Measurements from ENCODE around the gene IARS1. TPM values are rescaled to one million over a fixed set of nuclear protein-coding genes. Genes with fewer than 3 reads are reported as not detected.

Gene IARS1
- polyA plus RNA-seq, 1 donor from 2014 or later, result 64.4 TPM

DNA sequence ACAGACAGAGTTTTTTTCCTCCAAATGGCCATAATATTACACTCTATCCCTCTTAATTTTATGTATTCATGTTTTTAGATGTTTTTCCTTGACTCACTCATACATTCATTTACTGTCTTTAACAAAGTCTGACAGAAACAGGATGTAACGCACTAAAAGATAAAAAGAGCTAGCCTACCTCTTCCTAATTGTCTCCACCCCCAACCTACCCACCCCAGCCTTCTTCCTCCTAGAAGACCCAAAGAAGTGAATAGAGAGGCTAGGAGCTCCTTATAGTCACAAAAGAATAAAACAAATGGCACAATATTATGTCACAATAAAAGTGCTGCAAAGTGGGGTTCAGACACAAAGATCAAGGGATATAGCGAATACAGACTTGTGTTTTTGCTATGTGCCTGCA is 30.9 kb upstream of the IARS1 start:
- H2AFZ ChIP-seq (ENCODE audit: low read depth, low read length), result no peak overlapping the region
- H3K9ac ChIP-seq (ENCODE audit: low read length), result peak overlapping the region; percentile 91
- TF ChIP-seq MXI1 (conservative IDR thresholded peaks at IDR 0.05; ENCODE audit: poor library complexity, severe bottlenecking) (no peak), RAD21 (conservative IDR thresholded peaks at IDR 0.05) (no peak)
- TF ChIP-seq, protein P1, sequence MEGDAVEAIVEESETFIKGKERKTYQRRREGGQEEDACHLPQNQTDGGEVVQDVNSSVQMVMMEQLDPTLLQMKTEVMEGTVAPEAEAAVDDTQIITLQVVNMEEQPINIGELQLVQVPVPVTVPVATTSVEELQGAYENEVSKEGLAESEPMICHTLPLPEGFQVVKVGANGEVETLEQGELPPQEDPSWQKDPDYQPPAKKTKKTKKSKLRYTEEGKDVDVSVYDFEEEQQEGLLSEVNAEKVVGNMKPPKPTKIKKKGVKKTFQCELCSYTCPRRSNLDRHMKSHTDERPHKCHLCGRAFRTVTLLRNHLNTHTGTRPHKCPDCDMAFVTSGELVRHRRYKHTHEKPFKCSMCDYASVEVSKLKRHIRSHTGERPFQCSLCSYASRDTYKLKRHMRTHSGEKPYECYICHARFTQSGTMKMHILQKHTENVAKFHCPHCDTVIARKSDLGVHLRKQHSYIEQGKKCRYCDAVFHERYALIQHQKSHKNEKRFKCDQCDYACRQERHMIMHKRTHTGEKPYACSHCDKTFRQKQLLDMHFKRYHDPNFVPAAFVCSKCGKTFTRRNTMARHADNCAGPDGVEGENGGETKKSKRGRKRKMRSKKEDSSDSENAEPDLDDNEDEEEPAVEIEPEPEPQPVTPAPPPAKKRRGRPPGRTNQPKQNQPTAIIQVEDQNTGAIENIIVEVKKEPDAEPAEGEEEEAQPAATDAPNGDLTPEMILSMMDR (IDR thresholded peaks at IDR 0.05; ENCODE audit: poor library complexity, severe bottlenecking), result no peak
- peak overlapping the region; percentile 81 for H3K4me2 ChIP-seq (ENCODE audit: low read length)
- no peaks in the 10 kb centered on the region for H3K9me3 ChIP-seq (ENCODE audit: low read length)
- H3K27ac ChIP-seq (ENCODE audit: low read length), result no peak overlapping the region
- peak overlapping the region; percentile 85 for H3K4me3 ChIP-seq (ENCODE audit: low read length)
- H3K27me3 ChIP-seq (ENCODE audit: insufficient read depth, low read depth, low read length), result no peaks in the 10 kb centered on the region
- H3K9me2 ChIP-seq (ENCODE audit: insufficient read depth, low read length), result no peaks in the 10 kb centered on the region
- no peaks in the 10 kb centered on the region for H3K36me3 ChIP-seq (ENCODE audit: insufficient read depth, low read length)
- H3K79me2 ChIP-seq (replicated peaks; ENCODE audit: insufficient read depth, low read length), result peaks cover 10% of the 10 kb centered on the region
- no peaks in the 10 kb centered on the region for H4K20me1 ChIP-seq (ENCODE audit: insufficient read depth)
- no peaks in the 10 kb centered on the region for H3F3A ChIP-seq (ENCODE audit: insufficient read depth, low read length, poor library complexity, severe bottlenecking)

DNA sequence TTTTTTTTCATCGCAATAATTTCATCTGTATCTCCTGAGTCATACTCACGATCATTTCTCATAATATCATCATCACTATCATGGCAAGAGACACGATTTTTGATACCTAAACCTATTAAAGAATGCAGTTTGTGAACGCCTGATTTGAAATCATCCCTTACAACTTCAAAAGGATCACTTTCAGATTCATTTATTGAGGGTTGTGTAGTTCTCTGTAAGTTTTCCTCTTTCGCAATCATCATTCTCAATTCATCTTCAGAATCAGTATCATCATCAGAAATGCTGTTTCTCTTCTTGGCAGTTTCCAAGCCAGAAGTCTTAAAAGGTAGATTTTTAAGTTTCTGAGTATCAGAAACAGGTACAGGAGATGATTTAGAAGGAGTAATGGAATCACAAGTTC is 22.0 kb upstream of the IARS1 start:
- Histone ChIP-seq H4K20me1 (ENCODE audit: insufficient read depth) (no peaks in the 10 kb centered on the region), H3F3A (ENCODE audit: insufficient read depth, low read length, poor library complexity, severe bottlenecking) (no peaks in the 10 kb centered on the region), H3K9me2 (ENCODE audit: insufficient read depth, low read length) (no peaks in the 10 kb centered on the region), H3K27me3 (ENCODE audit: insufficient read depth, low read depth, low read length) (no peaks in the 10 kb centered on the region), H3K79me2 (replicated peaks; ENCODE audit: insufficient read depth, low read length) (no peaks in the 10 kb centered on the region), H3K4me3 (ENCODE audit: low read length) (no peak overlapping the region), H3K9ac (ENCODE audit: low read length) (no peak overlapping the region), H3K9me3 (ENCODE audit: low read length) (no peaks in the 10 kb centered on the region), H2AFZ (ENCODE audit: low read depth, low read length) (no peak overlapping the region), H3K4me2 (ENCODE audit: low read length) (no peak overlapping the region), H3K27ac (ENCODE audit: low read length) (no peak overlapping the region), H3K36me3 (ENCODE audit: insufficient read depth, low read length) (no peaks in the 10 kb centered on the region)
- TF ChIP-seq RAD21 (conservative IDR thresholded peaks at IDR 0.05) (no peak), POLR2AphosphoS5 (IDR thresholded peaks at IDR 0.05) (no peak), EP300 (conservative IDR thresholded peaks at IDR 0.05; ENCODE audit: poor library complexity, severe bottlenecking) (no peak), MXI1 (conservative IDR thresholded peaks at IDR 0.05; ENCODE audit: poor library complexity, severe bottlenecking) (no peak), TAF1 (IDR thresholded peaks at IDR 0.05; ENCODE audit: low read depth) (no peak)
- TF ChIP-seq, protein P1 (IDR thresholded peaks at IDR 0.05; ENCODE audit: poor library complexity, severe bottlenecking), result no peak

DNA sequence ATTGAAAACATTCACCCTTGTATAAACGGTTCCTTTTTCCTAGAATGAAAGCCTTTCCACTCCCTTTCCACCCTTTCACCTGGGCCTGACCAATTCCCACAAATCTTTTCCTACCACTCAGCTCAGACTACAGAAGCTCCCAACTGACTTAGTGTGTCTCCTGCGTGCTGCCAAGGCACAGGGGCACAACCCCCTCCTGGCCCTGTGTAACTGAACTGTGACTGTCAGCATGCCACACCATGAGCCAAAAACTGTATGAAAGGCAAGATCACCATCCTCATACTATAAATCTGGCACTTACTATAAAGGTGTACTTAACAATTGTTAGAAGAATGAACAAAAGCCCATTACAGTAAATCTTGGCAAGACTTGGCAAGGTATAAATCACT is 20.1 kb upstream of the IARS1 start:
- Histone ChIP-seq H3K9ac (ENCODE audit: low read length) (no peak overlapping the region), H3F3A (ENCODE audit: insufficient read depth, low read length, poor library complexity, severe bottlenecking) (no peaks in the 10 kb centered on the region), H3K79me2 (replicated peaks; ENCODE audit: insufficient read depth, low read length) (no peaks in the 10 kb centered on the region), H4K20me1 (ENCODE audit: insufficient read depth) (no peaks in the 10 kb centered on the region), H3K4me3 (ENCODE audit: low read length) (no peak overlapping the region), H3K9me3 (ENCODE audit: low read length) (no peaks in the 10 kb centered on the region), H3K4me2 (ENCODE audit: low read length) (no peak overlapping the region), H3K36me3 (ENCODE audit: insufficient read depth, low read length) (peaks cover 2% of the 10 kb centered on the region), H3K27ac (ENCODE audit: low read length) (no peak overlapping the region), H3K9me2 (ENCODE audit: insufficient read depth, low read length) (no peaks in the 10 kb centered on the region), H2AFZ (ENCODE audit: low read depth, low read length) (no peak overlapping the region), H3K27me3 (ENCODE audit: insufficient read depth, low read depth, low read length) (no peaks in the 10 kb centered on the region)
- no peak for TF ChIP-seq TAF1 (IDR thresholded peaks at IDR 0.05; ENCODE audit: low read depth)
- no peak for TF ChIP-seq POLR2AphosphoS5 (IDR thresholded peaks at IDR 0.05)
- TF ChIP-seq SMC3 (conservative IDR thresholded peaks at IDR 0.05; ENCODE audit: poor library complexity), result no peak
- TF ChIP-seq MXI1 (conservative IDR thresholded peaks at IDR 0.05; ENCODE audit: poor library complexity, severe bottlenecking), result no peak
- no peak for TF ChIP-seq EZH2 (IDR thresholded peaks at IDR 0.05; ENCODE audit: borderline replicate concordance, insufficient read depth, low read length, poor library complexity, severe bottlenecking)
- no peak for TF ChIP-seq EP300 (conservative IDR thresholded peaks at IDR 0.05; ENCODE audit: poor library complexity, severe bottlenecking)
- no peak for TF ChIP-seq RAD21 (conservative IDR thresholded peaks at IDR 0.05)
- TF ChIP-seq, protein P1 (IDR thresholded peaks at IDR 0.05; ENCODE audit: poor library complexity, severe bottlenecking), result no peak
- TF ChIP-seq, protein P2, sequence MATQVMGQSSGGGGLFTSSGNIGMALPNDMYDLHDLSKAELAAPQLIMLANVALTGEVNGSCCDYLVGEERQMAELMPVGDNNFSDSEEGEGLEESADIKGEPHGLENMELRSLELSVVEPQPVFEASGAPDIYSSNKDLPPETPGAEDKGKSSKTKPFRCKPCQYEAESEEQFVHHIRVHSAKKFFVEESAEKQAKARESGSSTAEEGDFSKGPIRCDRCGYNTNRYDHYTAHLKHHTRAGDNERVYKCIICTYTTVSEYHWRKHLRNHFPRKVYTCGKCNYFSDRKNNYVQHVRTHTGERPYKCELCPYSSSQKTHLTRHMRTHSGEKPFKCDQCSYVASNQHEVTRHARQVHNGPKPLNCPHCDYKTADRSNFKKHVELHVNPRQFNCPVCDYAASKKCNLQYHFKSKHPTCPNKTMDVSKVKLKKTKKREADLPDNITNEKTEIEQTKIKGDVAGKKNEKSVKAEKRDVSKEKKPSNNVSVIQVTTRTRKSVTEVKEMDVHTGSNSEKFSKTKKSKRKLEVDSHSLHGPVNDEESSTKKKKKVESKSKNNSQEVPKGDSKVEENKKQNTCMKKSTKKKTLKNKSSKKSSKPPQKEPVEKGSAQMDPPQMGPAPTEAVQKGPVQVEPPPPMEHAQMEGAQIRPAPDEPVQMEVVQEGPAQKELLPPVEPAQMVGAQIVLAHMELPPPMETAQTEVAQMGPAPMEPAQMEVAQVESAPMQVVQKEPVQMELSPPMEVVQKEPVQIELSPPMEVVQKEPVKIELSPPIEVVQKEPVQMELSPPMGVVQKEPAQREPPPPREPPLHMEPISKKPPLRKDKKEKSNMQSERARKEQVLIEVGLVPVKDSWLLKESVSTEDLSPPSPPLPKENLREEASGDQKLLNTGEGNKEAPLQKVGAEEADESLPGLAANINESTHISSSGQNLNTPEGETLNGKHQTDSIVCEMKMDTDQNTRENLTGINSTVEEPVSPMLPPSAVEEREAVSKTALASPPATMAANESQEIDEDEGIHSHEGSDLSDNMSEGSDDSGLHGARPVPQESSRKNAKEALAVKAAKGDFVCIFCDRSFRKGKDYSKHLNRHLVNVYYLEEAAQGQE (IDR thresholded peaks at IDR 0.05; ENCODE audit: borderline replicate concordance), result no peak
